ENCODE results near the gene VSIG10L2.

Gene VSIG10L2

DNA sequence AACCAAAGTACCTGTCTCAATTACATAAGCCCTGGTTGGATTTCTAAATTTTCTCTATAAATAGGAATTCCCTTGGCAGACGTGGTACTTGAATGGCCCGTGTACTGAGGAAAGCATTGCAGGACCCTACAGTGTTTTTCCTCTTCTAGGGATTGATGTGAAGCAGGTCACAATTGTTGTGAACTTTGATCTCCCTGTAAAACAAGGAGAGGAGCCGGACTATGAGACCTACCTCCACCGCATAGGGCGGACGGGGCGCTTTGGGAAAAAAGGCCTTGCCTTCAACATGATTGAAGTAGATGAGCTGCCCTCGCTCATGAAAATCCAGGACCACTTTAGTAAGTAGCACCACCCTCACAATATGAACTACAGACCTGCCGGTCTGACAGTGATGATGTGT is 24.8 kb upstream of the VSIG10L2 start:
- TF ChIP-seq EZH2phosphoT487 (conservative IDR thresholded peaks at IDR 0.05; ENCODE audit: low read length) (no peak), CTCF (IDR thresholded peaks at IDR 0.05; ENCODE audit: insufficient read depth, low read length, poor library complexity, severe bottlenecking) (no peak)
- H3K9ac ChIP-seq (ENCODE audit: low read length), result no peak overlapping the region
- no peaks in the 10 kb centered on the region for H3K36me3 ChIP-seq (ENCODE audit: low read length)
- no peaks in the 10 kb centered on the region for H3K9me2 ChIP-seq (replicated peaks; ENCODE audit: insufficient read depth, low read length)
- H3K4me2 ChIP-seq (ENCODE audit: low read depth, low read length, poor library complexity, severe bottlenecking), result no peak overlapping the region
- H2AFZ ChIP-seq (ENCODE audit: low read depth, low read length, severe bottlenecking), result no peak overlapping the region
- H4K20me1 ChIP-seq (ENCODE audit: low read depth, low read length), result no peaks in the 10 kb centered on the region
- no peaks in the 10 kb centered on the region for H3K79me2 ChIP-seq (ENCODE audit: insufficient read depth, low read length)
- H3F3A ChIP-seq (ENCODE audit: insufficient read depth), result no peaks in the 10 kb centered on the region
- no peak overlapping the region for H3K4me3 ChIP-seq (ENCODE audit: insufficient read depth, low read length, poor library complexity, severe bottlenecking)
- no peaks in the 10 kb centered on the region for H3K9me3 ChIP-seq (ENCODE audit: insufficient read depth, low read length)
- no peak overlapping the region for H3K27ac ChIP-seq (ENCODE audit: low read depth, low read length)
- no peaks in the 10 kb centered on the region for H3K27me3 ChIP-seq (ENCODE audit: low read length)

- Histone ChIP-seq H4K20me1 (ENCODE audit: low read depth, low read length) (no peaks in the 10 kb centered on the region), H3K27ac (ENCODE audit: low read depth, low read length) (no peak overlapping the region), H3K36me3 (ENCODE audit: low read length) (no peaks in the 10 kb centered on the region), H3K9ac (ENCODE audit: low read length) (no peak overlapping the region), H3K79me2 (ENCODE audit: insufficient read depth, low read length) (no peaks in the 10 kb centered on the region), H3K9me2 (replicated peaks; ENCODE audit: insufficient read depth, low read length) (no peaks in the 10 kb centered on the region), H3K27me3 (ENCODE audit: low read length) (no peaks in the 10 kb centered on the region), H3K4me2 (ENCODE audit: low read depth, low read length, poor library complexity, severe bottlenecking) (no peak overlapping the region), H3K9me3 (ENCODE audit: insufficient read depth, low read length) (no peaks in the 10 kb centered on the region), H3K4me3 (ENCODE audit: insufficient read depth, low read length, poor library complexity, severe bottlenecking) (no peak overlapping the region), H2AFZ (ENCODE audit: low read depth, low read length, severe bottlenecking) (no peak overlapping the region), H3F3A (ENCODE audit: insufficient read depth) (no peaks in the 10 kb centered on the region)
- TF ChIP-seq CTCF (IDR thresholded peaks at IDR 0.05; ENCODE audit: insufficient read depth, low read length, poor library complexity, severe bottlenecking), result no peak
- no peak for TF ChIP-seq EZH2phosphoT487 (conservative IDR thresholded peaks at IDR 0.05; ENCODE audit: low read length)
These were observed 23.7 kb upstream of the VSIG10L2 start for GRCh38 chr11:125922156-125922555.

GRCh38 chr11:125923012-125923579 is 22.7 kb upstream of the VSIG10L2 start:
- Histone ChIP-seq H2AFZ (ENCODE audit: low read depth, low read length, severe bottlenecking) (no peak overlapping the region), H3K4me2 (ENCODE audit: low read depth, low read length, poor library complexity, severe bottlenecking) (no peak overlapping the region), H3K9ac (ENCODE audit: low read length) (no peak overlapping the region), H4K20me1 (ENCODE audit: low read depth, low read length) (no peaks in the 10 kb centered on the region), H3K27ac (ENCODE audit: low read depth, low read length) (no peak overlapping the region), H3K27me3 (ENCODE audit: low read length) (no peaks in the 10 kb centered on the region), H3K36me3 (ENCODE audit: low read length) (no peaks in the 10 kb centered on the region), H3K4me3 (ENCODE audit: insufficient read depth, low read length, poor library complexity, severe bottlenecking) (no peak overlapping the region), H3K9me2 (replicated peaks; ENCODE audit: insufficient read depth, low read length) (no peaks in the 10 kb centered on the region), H3K79me2 (ENCODE audit: insufficient read depth, low read length) (no peaks in the 10 kb centered on the region), H3K9me3 (ENCODE audit: insufficient read depth, low read length) (no peaks in the 10 kb centered on the region), H3F3A (ENCODE audit: insufficient read depth) (no peaks in the 10 kb centered on the region)
- TF ChIP-seq EZH2phosphoT487 (conservative IDR thresholded peaks at IDR 0.05; ENCODE audit: low read length), result no peak
- TF ChIP-seq CTCF (IDR thresholded peaks at IDR 0.05; ENCODE audit: insufficient read depth, low read length, poor library complexity, severe bottlenecking), result peak; percentile 34
